HEK293 (cell line): ENCODE data around the gene MSL3B.

Experiments
- CTCF ChIA-PET: fragments of 350-600 bp; formaldehyde crosslinking; extraction: SDS; loops from one replicate; lab custom pipeline; 2021; ENCODE audit warnings: antibody characterized with exemption; lab: Yijun Ruan, JAX
- POLR2A ChIA-PET: fragments of 300-600 bp; formaldehyde crosslinking; extraction: SDS; loops from one replicate; lab custom pipeline; 2020; ENCODE audit warnings: antibody characterized with exemption, inconsistent platforms; lab: Yijun Ruan, JAX
- H3K27ac ChIP-seq: fragments of 200-500 bp; sonication (Bioruptor generic); 2 replicates; pipeline ENCODE4 v1.5.1; 2014; ENCODE audit warnings: low read depth, low read length, control low read depth, inconsistent platforms; ENCODE audit errors: extremely low read depth
- H3K36me3 ChIP-seq, 2 experiments: fragments of 200-500 bp in 1 of 2; sonication (Bioruptor generic) in 1 of 2; 1 replicate in 1 of 2; 2 replicates in 1 of 2; pipeline ENCODE4 v1.5.1; 2014 to 2017; ENCODE audit warnings: inconsistent platforms in 2 of 2, low read length in 2 of 2; ENCODE audit not compliant: control insufficient read depth in 2 of 2, insufficient read depth in 1 of 2
- H3K4me1 ChIP-seq: fragments of 200-500 bp; sonication (Bioruptor generic); 2 replicates; pipeline ENCODE4 v1.5.1; 2014; ENCODE audit warnings: mild to moderate bottlenecking, low read length, inconsistent platforms; ENCODE audit not compliant: control insufficient read depth, insufficient read depth
- H3K4me3 ChIP-seq: 2 replicates; pipeline ENCODE4 v1.5.1; 2011; ENCODE audit warnings: low read depth, mild to moderate bottlenecking, control low read depth, low read length, moderate library complexity
- H3K9me3 ChIP-seq: fragments of 200-500 bp; sonication (Bioruptor generic); 2 replicates; pipeline ENCODE4 v1.5.1; 2014; ENCODE audit warnings: low read depth, low read length, inconsistent platforms; ENCODE audit not compliant: control insufficient read depth, insufficient read depth
- INSM2 ChIP-seq: fragments of 450-650 bp; formaldehyde crosslinking; IDR thresholded peaks from 2 replicates; pipeline ENCODE4 v1.5.1; 2016; ENCODE audit warnings: missing biosample characterization, missing genetic modification characterization
- SP7 ChIP-seq: fragments of 450-650 bp; formaldehyde crosslinking; IDR thresholded peaks from 2 replicates; pipeline ENCODE4 v1.5.1; 2016; ENCODE audit warnings: missing biosample characterization, missing genetic modification characterization
- WT1 ChIP-seq: fragments of 450-650 bp; formaldehyde crosslinking; IDR thresholded peaks from 2 replicates; pipeline ENCODE4 v1.5.1; 2016; ENCODE audit warnings: missing biosample characterization, missing genetic modification characterization
- ZBTB7A ChIP-seq: fragments of 450-650 bp; formaldehyde crosslinking; IDR thresholded peaks from 2 replicates; pipeline ENCODE4 v1.5.1; 2016; ENCODE audit warnings: low read depth, missing biosample characterization, missing genetic modification characterization
- ZNF335 ChIP-seq: fragments of 450-650 bp; formaldehyde crosslinking; conservative IDR thresholded peaks from 2 replicates; pipeline ENCODE4 v1.5.1; 2016; ENCODE audit warnings: missing biosample characterization, missing genetic modification characterization
- ZNF513 ChIP-seq: fragments of 450-650 bp; IDR thresholded peaks from 2 replicates; pipeline ENCODE4 v1.5.1; 2018; ENCODE audit warnings: missing biosample characterization, missing genetic modification characterization
- ZNF530 ChIP-seq: fragments of 450-650 bp; formaldehyde crosslinking; IDR thresholded peaks from 2 replicates; pipeline ENCODE4 v1.5.1; 2016; ENCODE audit warnings: low read depth, missing biosample characterization, missing genetic modification characterization
- ZNF654 ChIP-seq: fragments of 450-650 bp; formaldehyde crosslinking; IDR thresholded peaks from 2 replicates; pipeline ENCODE4 v1.5.1; 2016; ENCODE audit warnings: low read depth, missing biosample characterization, missing genetic modification characterization
- ZNF660 ChIP-seq: fragments of 450-650 bp; IDR thresholded peaks from 2 replicates; pipeline ENCODE4 v1.5.1; 2018; ENCODE audit warnings: missing biosample characterization, mild to moderate bottlenecking, missing genetic modification characterization
- ZNF701 ChIP-seq: fragments of 450-650 bp; formaldehyde crosslinking; IDR thresholded peaks from 2 replicates; pipeline ENCODE4 v1.5.1; 2016; ENCODE audit warnings: missing biosample characterization, missing genetic modification characterization
- ZNF76 ChIP-seq: fragments of 450-650 bp; formaldehyde crosslinking; IDR thresholded peaks from 2 replicates; pipeline ENCODE4; 2016; ENCODE audit warnings: low read depth, missing biosample characterization, missing genetic modification characterization, borderline replicate concordance
- ZNF768 ChIP-seq: fragments of 450-650 bp; formaldehyde crosslinking; IDR thresholded peaks from 2 replicates; pipeline ENCODE4 v1.5.1; 2018; ENCODE audit warnings: missing biosample characterization, mild to moderate bottlenecking, missing genetic modification characterization
- ZXDB ChIP-seq: fragments of 450-650 bp; formaldehyde crosslinking; IDR thresholded peaks from 2 replicates; pipeline ENCODE4 v1.5.1; 2016; ENCODE audit warnings: missing biosample characterization, missing genetic modification characterization
- TF ChIP-seq, protein P1 (sequence below): fragments of 450-650 bp; formaldehyde crosslinking; IDR thresholded peaks from 2 replicates; pipeline ENCODE4 v1.5.1; 2016; ENCODE audit warnings: missing biosample characterization, missing genetic modification characterization, borderline replicate concordance
- TF ChIP-seq, protein P2 (sequence below): fragments of 450-650 bp; formaldehyde crosslinking; IDR thresholded peaks from 2 replicates; pipeline ENCODE4 v1.5.1; 2016; ENCODE audit warnings: missing biosample characterization, missing genetic modification characterization, borderline replicate concordance

The MSL3B gene

GRCh38 chr2:233841183-233841582 is 27.0 kb downstream of the MSL3B start:
- H3K4me1 ChIP-seq = no peaks in the 10 kb centered on the region
- no peak overlapping the region for H3K27ac ChIP-seq
- H3K9me3 ChIP-seq = no peaks in the 10 kb centered on the region
- POLR2A ChIA-PET = no interaction called here
- H3K4me3 ChIP-seq = no peak overlapping the region
- peaks cover 54 to 100% of the 10 kb centered on the region in 2 experiments for H3K36me3 ChIP-seq
- CTCF ChIA-PET = interaction anchor here (1.9 kb wide), 1 partner anchor 16 kb away, joined by 11 read pairs; no protein-coding TSS in a partner anchor
- TF ChIP-seq ZNF768 (tag by site-specific recombination) = no peak
- TF ChIP-seq ZNF335 (tag by site-specific recombination) = no peak
- no peak for TF ChIP-seq SP7 (tag by site-specific recombination)

- H3K4me3 ChIP-seq = no peak overlapping the region
- H3K27ac ChIP-seq = no peak overlapping the region
- TF ChIP-seq ZNF76 (tag by site-specific recombination) = no peak
- no peak for TF ChIP-seq WT1 (tag by site-specific recombination)
- TF ChIP-seq ZNF654 (tag by site-specific recombination) = no peak
- no peak for TF ChIP-seq ZNF513 (tag by site-specific recombination)
- no peak for TF ChIP-seq ZBTB7A
- ChIA-PET POLR2A (no interaction called here), CTCF (interaction anchor here (0.6 kb wide), 1 partner anchor 14 kb away, joined by 4 read pairs; no protein-coding TSS in a partner anchor)
- peaks cover 53 to 100% of the 10 kb centered on the region in 2 experiments for H3K36me3 ChIP-seq
- H3K4me1 ChIP-seq = no peaks in the 10 kb centered on the region
- H3K9me3 ChIP-seq = no peaks in the 10 kb centered on the region
These were observed 27.7 kb downstream of the MSL3B start for GRCh38 chr2:233840520-233840919.

- Histone ChIP-seq H3K4me3 (no peak overlapping the region), H3K9me3 (no peaks in the 10 kb centered on the region), H3K36me3 (peaks cover 58 to 100% of the 10 kb centered on the region in 2 experiments), H3K4me1 (no peaks in the 10 kb centered on the region), H3K27ac (no peak overlapping the region)
- ChIA-PET CTCF (no interaction called here), POLR2A (interaction anchor here (0.9 to 1.2 kb wide), 2 partner anchors 15 to 273 kb away, joined by 3 to 6 read pairs; partner anchors contain the start of genes HJURP and USP40)
- TF ChIP-seq ZBTB7A = no peak
- TF ChIP-seq ZXDB (tag by site-specific recombination) = no peak
- TF ChIP-seq, protein P1, sequence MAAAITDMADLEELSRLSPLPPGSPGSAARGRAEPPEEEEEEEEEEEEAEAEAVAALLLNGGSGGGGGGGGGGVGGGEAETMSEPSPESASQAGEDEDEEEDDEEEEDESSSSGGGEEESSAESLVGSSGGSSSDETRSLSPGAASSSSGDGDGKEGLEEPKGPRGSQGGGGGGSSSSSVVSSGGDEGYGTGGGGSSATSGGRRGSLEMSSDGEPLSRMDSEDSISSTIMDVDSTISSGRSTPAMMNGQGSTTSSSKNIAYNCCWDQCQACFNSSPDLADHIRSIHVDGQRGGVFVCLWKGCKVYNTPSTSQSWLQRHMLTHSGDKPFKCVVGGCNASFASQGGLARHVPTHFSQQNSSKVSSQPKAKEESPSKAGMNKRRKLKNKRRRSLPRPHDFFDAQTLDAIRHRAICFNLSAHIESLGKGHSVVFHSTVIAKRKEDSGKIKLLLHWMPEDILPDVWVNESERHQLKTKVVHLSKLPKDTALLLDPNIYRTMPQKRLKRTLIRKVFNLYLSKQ = no peak
- no peak for TF ChIP-seq ZNF530
- TF ChIP-seq, protein P2, sequence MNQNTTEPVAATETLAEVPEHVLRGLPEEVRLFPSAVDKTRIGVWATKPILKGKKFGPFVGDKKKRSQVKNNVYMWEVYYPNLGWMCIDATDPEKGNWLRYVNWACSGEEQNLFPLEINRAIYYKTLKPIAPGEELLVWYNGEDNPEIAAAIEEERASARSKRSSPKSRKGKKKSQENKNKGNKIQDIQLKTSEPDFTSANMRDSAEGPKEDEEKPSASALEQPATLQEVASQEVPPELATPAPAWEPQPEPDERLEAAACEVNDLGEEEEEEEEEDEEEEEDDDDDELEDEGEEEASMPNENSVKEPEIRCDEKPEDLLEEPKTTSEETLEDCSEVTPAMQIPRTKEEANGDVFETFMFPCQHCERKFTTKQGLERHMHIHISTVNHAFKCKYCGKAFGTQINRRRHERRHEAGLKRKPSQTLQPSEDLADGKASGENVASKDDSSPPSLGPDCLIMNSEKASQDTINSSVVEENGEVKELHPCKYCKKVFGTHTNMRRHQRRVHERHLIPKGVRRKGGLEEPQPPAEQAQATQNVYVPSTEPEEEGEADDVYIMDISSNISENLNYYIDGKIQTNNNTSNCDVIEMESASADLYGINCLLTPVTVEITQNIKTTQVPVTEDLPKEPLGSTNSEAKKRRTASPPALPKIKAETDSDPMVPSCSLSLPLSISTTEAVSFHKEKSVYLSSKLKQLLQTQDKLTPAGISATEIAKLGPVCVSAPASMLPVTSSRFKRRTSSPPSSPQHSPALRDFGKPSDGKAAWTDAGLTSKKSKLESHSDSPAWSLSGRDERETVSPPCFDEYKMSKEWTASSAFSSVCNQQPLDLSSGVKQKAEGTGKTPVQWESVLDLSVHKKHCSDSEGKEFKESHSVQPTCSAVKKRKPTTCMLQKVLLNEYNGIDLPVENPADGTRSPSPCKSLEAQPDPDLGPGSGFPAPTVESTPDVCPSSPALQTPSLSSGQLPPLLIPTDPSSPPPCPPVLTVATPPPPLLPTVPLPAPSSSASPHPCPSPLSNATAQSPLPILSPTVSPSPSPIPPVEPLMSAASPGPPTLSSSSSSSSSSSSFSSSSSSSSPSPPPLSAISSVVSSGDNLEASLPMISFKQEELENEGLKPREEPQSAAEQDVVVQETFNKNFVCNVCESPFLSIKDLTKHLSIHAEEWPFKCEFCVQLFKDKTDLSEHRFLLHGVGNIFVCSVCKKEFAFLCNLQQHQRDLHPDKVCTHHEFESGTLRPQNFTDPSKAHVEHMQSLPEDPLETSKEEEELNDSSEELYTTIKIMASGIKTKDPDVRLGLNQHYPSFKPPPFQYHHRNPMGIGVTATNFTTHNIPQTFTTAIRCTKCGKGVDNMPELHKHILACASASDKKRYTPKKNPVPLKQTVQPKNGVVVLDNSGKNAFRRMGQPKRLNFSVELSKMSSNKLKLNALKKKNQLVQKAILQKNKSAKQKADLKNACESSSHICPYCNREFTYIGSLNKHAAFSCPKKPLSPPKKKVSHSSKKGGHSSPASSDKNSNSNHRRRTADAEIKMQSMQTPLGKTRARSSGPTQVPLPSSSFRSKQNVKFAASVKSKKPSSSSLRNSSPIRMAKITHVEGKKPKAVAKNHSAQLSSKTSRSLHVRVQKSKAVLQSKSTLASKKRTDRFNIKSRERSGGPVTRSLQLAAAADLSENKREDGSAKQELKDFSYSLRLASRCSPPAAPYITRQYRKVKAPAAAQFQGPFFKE = no peak
- no peak for TF ChIP-seq INSM2
- TF ChIP-seq ZNF660 = no peak
- no peak for TF ChIP-seq ZNF701
These were observed 28.8 kb downstream of the MSL3B start for GRCh38 chr2:233839447-233839820.
